RWPE2 (cell line): ENCODE measurements around the gene RASAL1.

Source experiments
- ATAC-seq: fragments of 200-7000 bp; cut with Tn5 transposase; 3 replicates; pipeline ENCODE4 v1.9.1; 2021; ENCODE audit warnings: low read depth
- DNase-seq: peaks from one replicate; pipeline ENCODE4 v3.0.0-alpha.2; 2020; ENCODE audit warnings: low spot score
- H3K27ac ChIP-seq: fragments of 450-650 bp; 2 replicates; pipeline ENCODE4 v1.5.1; 2017; ENCODE audit warnings: mild to moderate bottlenecking; ENCODE audit not compliant: poor library complexity, severe bottlenecking
- H3K27me3 ChIP-seq: fragments of 250-450 bp; sonication (Bioruptor Pico); 2 replicates; pipeline ENCODE4 v1.5.1; 2021; ENCODE audit warnings: mild to moderate bottlenecking, moderate library complexity; ENCODE audit not compliant: insufficient read depth, poor library complexity, severe bottlenecking
- H3K36me3 ChIP-seq: fragments of 250-450 bp; sonication (Bioruptor Pico); 2 replicates; pipeline ENCODE4 v1.5.1; 2020; ENCODE audit warnings: low read depth, mild to moderate bottlenecking, moderate library complexity
- H3K4me1 ChIP-seq: fragments of 250-450 bp; sonication (Bioruptor Pico); 2 replicates; pipeline ENCODE4 v1.5.1; 2021; ENCODE audit warnings: mild to moderate bottlenecking, moderate library complexity; ENCODE audit not compliant: insufficient read depth, poor library complexity, severe bottlenecking
- H3K4me3 ChIP-seq: fragments of 250-450 bp; sonication (Bioruptor Pico); 2 replicates; pipeline ENCODE4 v1.5.1; 2021; ENCODE audit warnings: mild to moderate bottlenecking, moderate library complexity; ENCODE audit not compliant: severe bottlenecking
- H3K9me3 ChIP-seq: fragments of 250-450 bp; sonication (Bioruptor Pico); 2 replicates; pipeline ENCODE4 v1.5.1; 2021; ENCODE audit warnings: mild to moderate bottlenecking, moderate library complexity; ENCODE audit not compliant: severe bottlenecking
- TF ChIP-seq, protein P1 (sequence below): fragments of 450-650 bp; IDR thresholded peaks from one replicate; pipeline ENCODE4 v1.5.1; 2017; ENCODE audit warnings: mild to moderate bottlenecking, moderate library complexity; ENCODE audit not compliant: poor library complexity, severe bottlenecking

RASAL1 gene

DNA sequence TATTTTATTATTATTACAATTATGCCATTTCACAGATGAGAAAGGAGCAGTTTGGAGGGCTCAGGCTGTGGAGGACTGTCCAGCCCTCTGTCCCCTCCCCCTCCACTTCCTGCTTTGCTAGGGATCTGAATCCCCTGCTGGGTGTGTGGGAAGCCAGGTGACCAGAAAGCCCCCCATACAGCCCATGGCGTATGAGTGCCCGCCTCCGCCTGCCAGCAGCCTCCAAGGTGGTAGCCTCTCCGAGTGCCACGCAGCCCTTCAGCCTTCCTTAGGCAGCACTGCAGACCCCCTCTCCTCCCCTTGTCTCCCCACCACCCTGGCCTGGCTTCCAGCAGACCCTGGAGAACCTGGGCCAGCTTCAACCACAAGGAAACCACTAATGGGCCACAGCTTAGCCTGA is 66.4 kb downstream of the RASAL1 start:
- Histone ChIP-seq H3K9me3 (no peaks in the 10 kb centered on the region), H3K4me3 (no peak overlapping the region), H3K36me3 (no peaks in the 10 kb centered on the region), H3K27me3 (peaks cover 6% of the 10 kb centered on the region), H3K27ac (no peak overlapping the region), H3K4me1 (no peaks in the 10 kb centered on the region)
- DNase-seq (no peak), ATAC-seq (no peak)
- TF ChIP-seq, protein P1, sequence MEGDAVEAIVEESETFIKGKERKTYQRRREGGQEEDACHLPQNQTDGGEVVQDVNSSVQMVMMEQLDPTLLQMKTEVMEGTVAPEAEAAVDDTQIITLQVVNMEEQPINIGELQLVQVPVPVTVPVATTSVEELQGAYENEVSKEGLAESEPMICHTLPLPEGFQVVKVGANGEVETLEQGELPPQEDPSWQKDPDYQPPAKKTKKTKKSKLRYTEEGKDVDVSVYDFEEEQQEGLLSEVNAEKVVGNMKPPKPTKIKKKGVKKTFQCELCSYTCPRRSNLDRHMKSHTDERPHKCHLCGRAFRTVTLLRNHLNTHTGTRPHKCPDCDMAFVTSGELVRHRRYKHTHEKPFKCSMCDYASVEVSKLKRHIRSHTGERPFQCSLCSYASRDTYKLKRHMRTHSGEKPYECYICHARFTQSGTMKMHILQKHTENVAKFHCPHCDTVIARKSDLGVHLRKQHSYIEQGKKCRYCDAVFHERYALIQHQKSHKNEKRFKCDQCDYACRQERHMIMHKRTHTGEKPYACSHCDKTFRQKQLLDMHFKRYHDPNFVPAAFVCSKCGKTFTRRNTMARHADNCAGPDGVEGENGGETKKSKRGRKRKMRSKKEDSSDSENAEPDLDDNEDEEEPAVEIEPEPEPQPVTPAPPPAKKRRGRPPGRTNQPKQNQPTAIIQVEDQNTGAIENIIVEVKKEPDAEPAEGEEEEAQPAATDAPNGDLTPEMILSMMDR: no peak

DNA sequence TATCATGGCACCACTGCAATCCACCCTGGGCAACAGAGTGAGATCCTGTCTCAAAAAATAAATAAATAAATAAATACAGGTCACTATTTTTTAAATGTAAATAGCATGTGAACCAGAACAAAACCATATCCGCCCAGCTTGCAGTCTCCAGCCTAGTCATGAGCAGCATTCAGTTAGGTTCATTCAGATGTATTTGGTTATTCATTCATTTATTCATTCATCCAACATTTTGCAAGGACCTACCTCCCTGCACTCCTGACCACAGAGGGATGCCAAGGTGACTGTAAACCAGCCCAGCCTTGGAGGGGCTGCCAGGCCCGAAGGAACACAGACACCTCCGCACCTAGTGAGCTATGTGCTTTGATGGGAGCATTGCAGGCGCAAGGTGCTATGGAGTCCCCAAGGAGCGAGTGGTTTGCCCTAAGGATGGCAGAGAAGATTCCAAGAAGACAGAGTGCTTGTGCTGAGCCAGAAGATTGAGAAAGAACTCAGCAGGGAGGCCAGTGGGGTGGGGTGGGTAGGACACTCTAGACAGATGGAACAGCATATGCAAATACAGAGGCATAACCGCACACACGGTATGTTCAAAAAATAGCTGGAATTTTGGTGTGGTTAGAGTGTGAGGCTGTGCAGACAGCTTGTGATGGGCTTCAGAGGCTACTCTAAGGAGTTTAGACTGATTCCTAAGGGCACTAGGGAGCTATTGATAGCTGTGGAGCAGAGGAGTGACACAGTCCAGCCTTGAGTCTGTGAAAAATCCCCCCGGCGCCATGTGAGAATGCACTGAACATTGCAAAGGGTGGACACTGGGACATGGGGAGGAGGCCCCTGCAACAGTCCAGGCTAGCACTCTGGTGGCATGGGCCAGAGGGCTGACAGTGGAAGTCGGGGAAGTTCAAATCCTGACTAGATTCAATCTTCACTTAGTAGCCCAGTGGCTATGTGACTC is 67.3 kb downstream of the RASAL1 start:
- Histone ChIP-seq H3K9me3 (no peaks in the 10 kb centered on the region), H3K27ac (no peak overlapping the region), H3K4me1 (no peaks in the 10 kb centered on the region), H3K27me3 (no peaks in the 10 kb centered on the region), H3K36me3 (no peaks in the 10 kb centered on the region), H3K4me3 (no peak overlapping the region)
- no peak for DNase-seq
- no peak for ATAC-seq
- TF ChIP-seq, protein P1: no peak

DNA sequence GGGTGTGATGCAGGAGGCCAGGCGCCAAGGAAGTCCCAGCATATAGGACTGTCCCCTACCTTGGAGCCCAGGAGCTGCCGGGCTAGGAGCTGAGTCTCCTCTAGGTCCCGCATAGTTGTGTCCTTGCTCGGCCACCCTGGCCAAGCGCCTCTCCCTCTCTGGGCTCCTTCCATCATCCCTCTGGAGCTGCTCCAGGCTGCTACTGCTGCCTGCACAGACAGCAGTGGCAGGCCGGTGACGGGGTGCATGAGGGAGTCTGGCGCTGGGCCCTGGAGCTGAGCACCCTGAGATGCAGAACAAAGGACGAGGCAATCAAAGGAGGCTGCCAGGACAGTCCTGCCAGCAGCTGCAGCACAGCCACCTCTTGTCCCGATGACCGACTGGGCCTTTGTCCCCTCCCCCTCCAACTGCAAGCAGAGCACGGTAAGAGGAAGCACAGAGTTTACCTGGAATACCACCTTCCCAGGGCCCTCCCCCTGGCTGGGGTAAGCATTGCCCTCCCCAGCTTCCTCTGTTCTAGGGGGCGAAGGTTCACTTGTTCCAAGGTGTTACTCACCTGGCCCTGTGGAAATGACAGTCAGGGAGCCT is 68.7 kb downstream of the RASAL1 start:
- TF ChIP-seq, protein P1: no peak
- Histone ChIP-seq H3K27me3 (no peaks in the 10 kb centered on the region), H3K27ac (no peak overlapping the region), H3K36me3 (no peaks in the 10 kb centered on the region), H3K9me3 (no peaks in the 10 kb centered on the region), H3K4me1 (no peaks in the 10 kb centered on the region), H3K4me3 (no peak overlapping the region)
- no peak for ATAC-seq
- no peak for DNase-seq

DNA sequence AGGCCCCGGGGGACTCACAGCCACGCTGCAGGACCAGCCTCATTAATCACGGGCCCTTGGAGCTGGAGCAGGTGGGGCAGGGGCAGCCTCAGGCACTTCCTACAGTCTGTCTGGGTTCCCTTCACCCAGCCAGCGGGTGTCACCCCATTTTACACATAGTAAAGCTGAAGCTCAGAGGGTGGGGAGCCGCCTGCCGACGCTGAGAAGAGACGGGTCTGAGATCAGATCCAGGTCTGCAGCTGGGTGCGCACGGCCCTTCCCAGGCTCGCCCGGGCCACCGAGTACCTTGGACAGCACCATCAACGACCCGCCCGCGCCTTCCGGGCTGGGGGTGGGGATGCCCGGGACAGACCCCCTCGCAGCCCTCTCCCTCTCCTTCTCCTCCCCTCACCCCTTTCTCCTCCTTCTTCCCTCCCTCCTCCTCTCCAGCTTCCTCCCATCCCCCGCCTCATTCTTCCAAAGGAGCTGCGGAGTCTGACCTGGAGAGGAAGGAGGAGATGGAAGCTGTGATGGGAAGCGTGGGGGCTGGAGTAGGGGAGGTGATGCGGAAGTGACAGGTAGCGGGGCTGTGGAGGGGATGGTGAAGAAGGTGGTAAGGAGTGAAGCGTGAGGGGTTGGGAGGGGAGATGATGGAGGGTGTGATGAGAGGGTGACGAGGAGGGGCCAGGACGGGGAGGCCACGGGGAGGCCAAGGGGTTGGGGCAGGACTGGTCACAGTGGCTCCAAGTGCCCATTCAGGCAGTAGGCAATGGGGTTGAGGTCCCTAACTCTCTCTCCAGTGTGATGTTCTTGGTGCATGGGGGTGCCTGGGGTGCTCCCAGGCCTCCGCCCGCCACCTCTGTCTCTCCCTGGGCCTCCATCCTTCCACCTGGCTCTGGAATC is 70.2 kb downstream of the RASAL1 start:
- DNase-seq (no peak), ATAC-seq (peak; percentile 35; the same call in 1 of the 3 replicates)
- Histone ChIP-seq H3K36me3 (no peaks in the 10 kb centered on the region), H3K27ac (no peak overlapping the region), H3K27me3 (no peaks in the 10 kb centered on the region), H3K9me3 (no peaks in the 10 kb centered on the region), H3K4me3 (no peak overlapping the region), H3K4me1 (no peaks in the 10 kb centered on the region)
- TF ChIP-seq, protein P1: no peak
